ENCODE data around the gene FN3K. TPM values are rescaled to one million over a fixed set of nuclear protein-coding genes. Genes with fewer than 3 reads are reported as not detected.

FN3K gene
- total and polyA plus RNA-seq, 2 of the 13 experiments (the other 11 are each of a cell fraction or from before 2014, with no cell fraction given), result 3.5 to 12.2 TPM

DNA sequence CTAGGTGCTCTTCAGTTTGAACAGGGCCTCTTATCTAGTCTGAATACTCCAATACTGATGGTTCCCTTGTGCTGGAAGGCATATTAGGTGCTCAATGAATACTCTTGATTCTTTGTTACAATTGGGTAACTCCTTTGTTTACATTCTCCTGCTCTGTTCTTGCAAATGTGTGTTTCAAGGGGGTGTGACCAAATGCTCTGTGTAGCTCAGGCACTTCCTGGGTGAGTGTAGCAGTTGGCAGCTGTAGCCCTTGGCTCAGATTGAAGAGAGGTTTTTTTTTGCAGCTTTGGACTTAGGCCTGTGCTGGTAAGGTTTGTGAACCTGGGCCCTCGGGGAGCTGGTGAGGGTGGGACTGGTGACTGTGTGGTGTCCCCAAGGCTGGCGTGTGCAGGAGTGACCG lies 36.6 kb downstream of the FN3K start:
- no peak overlapping the region for H3K9ac ChIP-seq (ENCODE audit: insufficient read depth, low read depth, low read length)
- CTCF ChIA-PET (ENCODE audit: low intra/inter-chr PET ratio, low total read pairs), result no interaction called here
- H3K4me3 ChIP-seq (replicated peaks in 1 of 3; ENCODE audit: insufficient read depth in 1 of 3, low read depth in 2 of 3, low read length in 3 of 3), result no peak overlapping the region
- H3K9me3 ChIP-seq (ENCODE audit: low read length), result no peaks in the 10 kb centered on the region
- ATAC-seq (peak; percentile 73), DNase-seq (ENCODE audit: low spot score) (peak; percentile 71), FAIRE-seq (peak; percentile 23)
- H3K36me3 ChIP-seq (replicated peaks in 1 of 2; ENCODE audit: control insufficient read depth in 1 of 2, insufficient read depth in 2 of 2, low read length in 2 of 2), result peaks cover 19 to 58% of the 10 kb centered on the region in 2 experiments; a peak in 4 of 5 replicates
- H3K79me2 ChIP-seq (ENCODE audit: insufficient read depth, low read length), result no peaks in the 10 kb centered on the region
- peaks cover 4% of the 10 kb centered on the region; the same call in 1 of the 2 replicates for H4K20me1 ChIP-seq (ENCODE audit: insufficient read depth, low read length)
- H3K27me3 ChIP-seq (ENCODE audit: control insufficient read depth in 1 of 2, insufficient read depth in 2 of 2, low read length in 2 of 2), result no peaks in the 10 kb centered on the region
- intact Hi-C loops (cut with micrococcal nuclease; ENCODE audit: unreplicated experiment) (no loop called here), in situ Hi-C loops (cut with HindIII; ENCODE audit: extremely low pct_ligation_motif_present, low pct_unique_long_range_greater_than_20kb) (no loop called here)
- WGBS (ENCODE audit: low lambda C conversion rate), result 90% methylated on average over 3 of the region's 3 CpGs
- no peak overlapping the region for H2AFZ ChIP-seq (ENCODE audit: low read length)
- no TSS peak for BruUV-seq (replicated peaks)
- POLR2A ChIA-PET, result interaction anchor here (0.6 kb wide), 1 partner anchor 1113 kb away, joined by 3 read pairs; no protein-coding TSS in a partner anchor
- no peak overlapping the region for H3K4me2 ChIP-seq (ENCODE audit: low read depth, low read length)
- H3K4me1 ChIP-seq (ENCODE audit: insufficient read depth, low read length), result peaks cover 5% of the 10 kb centered on the region
- H3K27ac ChIP-seq (ENCODE audit: extremely low read length, insufficient read depth, low read length), result no peak overlapping the region
- TF ChIP-seq CEBPB (IDR thresholded peaks at IDR 0.05; ENCODE audit: borderline replicate concordance, low read depth, low read length) (peak; percentile 57; the same call in 1 of the 2 replicates), DDIT3 (CRISPR knock-in tag; IDR thresholded peaks at IDR 0.05) (no peak), ZSCAN31 (CRISPR knock-in tag; IDR thresholded peaks at IDR 0.05; ENCODE audit: low read depth) (no peak), ZNF709 (CRISPR knock-in tag; IDR thresholded peaks at IDR 0.05) (no peak), ZBTB38 (CRISPR knock-in tag; IDR thresholded peaks at IDR 0.05) (no peak), MAF1 (CRISPR knock-in tag; IDR thresholded peaks at IDR 0.05; ENCODE audit: borderline replicate concordance) (no peak), PHF21A (CRISPR knock-in tag; IDR thresholded peaks at IDR 0.05) (no peak), CCAR2 (optimal IDR thresholded peaks at IDR 0.05; ENCODE audit: low read depth, low read length) (no peak), TEAD3 (CRISPR knock-in tag; optimal IDR thresholded peaks at IDR 0.05; ENCODE audit: borderline replicate concordance) (peak; percentile 40), MYC (CRISPR knock-in tag; IDR thresholded peaks at IDR 0.05; ENCODE audit: borderline replicate concordance) (no peak), SMARCE1 (IDR thresholded peaks at IDR 0.05; ENCODE audit: borderline replicate concordance) (no peak), KLF12 (CRISPR knock-in tag; IDR thresholded peaks at IDR 0.05; ENCODE audit: borderline replicate concordance) (no peak), SAFB2 (CRISPR knock-in tag; IDR thresholded peaks at IDR 0.05; ENCODE audit: borderline replicate concordance, low read depth) (no peak), HOXD1 (CRISPR knock-in tag; IDR thresholded peaks at IDR 0.05) (no peak), PHF8 (CRISPR knock-in tag; IDR thresholded peaks at IDR 0.05) (no peak), JUN (CRISPR knock-in tag; IDR thresholded peaks at IDR 0.05) (no peak)
- TF ChIP-seq, protein P1, sequence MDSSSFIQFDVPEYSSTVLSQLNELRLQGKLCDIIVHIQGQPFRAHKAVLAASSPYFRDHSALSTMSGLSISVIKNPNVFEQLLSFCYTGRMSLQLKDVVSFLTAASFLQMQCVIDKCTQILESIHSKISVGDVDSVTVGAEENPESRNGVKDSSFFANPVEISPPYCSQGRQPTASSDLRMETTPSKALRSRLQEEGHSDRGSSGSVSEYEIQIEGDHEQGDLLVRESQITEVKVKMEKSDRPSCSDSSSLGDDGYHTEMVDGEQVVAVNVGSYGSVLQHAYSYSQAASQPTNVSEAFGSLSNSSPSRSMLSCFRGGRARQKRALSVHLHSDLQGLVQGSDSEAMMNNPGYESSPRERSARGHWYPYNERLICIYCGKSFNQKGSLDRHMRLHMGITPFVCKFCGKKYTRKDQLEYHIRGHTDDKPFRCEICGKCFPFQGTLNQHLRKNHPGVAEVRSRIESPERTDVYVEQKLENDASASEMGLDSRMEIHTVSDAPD (CRISPR knock-in tag; IDR thresholded peaks at IDR 0.05), result no peak
- TF ChIP-seq, protein P2, sequence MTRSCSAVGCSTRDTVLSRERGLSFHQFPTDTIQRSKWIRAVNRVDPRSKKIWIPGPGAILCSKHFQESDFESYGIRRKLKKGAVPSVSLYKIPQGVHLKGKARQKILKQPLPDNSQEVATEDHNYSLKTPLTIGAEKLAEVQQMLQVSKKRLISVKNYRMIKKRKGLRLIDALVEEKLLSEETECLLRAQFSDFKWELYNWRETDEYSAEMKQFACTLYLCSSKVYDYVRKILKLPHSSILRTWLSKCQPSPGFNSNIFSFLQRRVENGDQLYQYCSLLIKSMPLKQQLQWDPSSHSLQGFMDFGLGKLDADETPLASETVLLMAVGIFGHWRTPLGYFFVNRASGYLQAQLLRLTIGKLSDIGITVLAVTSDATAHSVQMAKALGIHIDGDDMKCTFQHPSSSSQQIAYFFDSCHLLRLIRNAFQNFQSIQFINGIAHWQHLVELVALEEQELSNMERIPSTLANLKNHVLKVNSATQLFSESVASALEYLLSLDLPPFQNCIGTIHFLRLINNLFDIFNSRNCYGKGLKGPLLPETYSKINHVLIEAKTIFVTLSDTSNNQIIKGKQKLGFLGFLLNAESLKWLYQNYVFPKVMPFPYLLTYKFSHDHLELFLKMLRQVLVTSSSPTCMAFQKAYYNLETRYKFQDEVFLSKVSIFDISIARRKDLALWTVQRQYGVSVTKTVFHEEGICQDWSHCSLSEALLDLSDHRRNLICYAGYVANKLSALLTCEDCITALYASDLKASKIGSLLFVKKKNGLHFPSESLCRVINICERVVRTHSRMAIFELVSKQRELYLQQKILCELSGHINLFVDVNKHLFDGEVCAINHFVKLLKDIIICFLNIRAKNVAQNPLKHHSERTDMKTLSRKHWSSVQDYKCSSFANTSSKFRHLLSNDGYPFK (CRISPR knock-in tag; IDR thresholded peaks at IDR 0.05; ENCODE audit: borderline replicate concordance), result no peak
